C4-2B (cell line): ENCODE data around the gene IYD.

Experiments
- ZFX ChIP-seq: fragments of 450-650 bp; IDR thresholded peaks from 2 replicates; pipeline ENCODE4 v1.6.1; 2017
- TF ChIP-seq, protein P1 (sequence below): fragments of 450-650 bp; conservative IDR thresholded peaks from 2 replicates; pipeline ENCODE4 v1.5.1; 2017; ENCODE audit warnings: mild to moderate bottlenecking

DNA sequence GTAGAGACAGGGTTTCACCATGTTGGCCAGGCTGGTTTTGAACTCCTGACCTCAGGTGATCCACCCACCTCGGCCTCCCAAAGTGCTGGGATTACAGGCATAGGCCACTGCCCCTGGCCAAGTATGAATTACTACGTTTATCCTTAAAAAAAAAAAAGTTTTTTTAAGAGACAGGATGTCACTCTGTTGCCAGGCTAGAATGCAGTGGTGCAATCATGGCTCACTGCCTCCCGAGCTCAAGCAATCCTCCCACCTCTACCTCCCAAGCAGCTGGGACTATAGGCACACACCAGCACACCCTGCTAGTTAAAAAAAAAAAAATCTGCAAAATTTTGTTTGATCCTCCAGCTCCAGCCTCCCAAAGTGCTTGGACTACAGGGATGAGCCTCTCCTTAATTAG, 23.1 kb downstream of the IYD start:
- TF ChIP-seq, protein P1, sequence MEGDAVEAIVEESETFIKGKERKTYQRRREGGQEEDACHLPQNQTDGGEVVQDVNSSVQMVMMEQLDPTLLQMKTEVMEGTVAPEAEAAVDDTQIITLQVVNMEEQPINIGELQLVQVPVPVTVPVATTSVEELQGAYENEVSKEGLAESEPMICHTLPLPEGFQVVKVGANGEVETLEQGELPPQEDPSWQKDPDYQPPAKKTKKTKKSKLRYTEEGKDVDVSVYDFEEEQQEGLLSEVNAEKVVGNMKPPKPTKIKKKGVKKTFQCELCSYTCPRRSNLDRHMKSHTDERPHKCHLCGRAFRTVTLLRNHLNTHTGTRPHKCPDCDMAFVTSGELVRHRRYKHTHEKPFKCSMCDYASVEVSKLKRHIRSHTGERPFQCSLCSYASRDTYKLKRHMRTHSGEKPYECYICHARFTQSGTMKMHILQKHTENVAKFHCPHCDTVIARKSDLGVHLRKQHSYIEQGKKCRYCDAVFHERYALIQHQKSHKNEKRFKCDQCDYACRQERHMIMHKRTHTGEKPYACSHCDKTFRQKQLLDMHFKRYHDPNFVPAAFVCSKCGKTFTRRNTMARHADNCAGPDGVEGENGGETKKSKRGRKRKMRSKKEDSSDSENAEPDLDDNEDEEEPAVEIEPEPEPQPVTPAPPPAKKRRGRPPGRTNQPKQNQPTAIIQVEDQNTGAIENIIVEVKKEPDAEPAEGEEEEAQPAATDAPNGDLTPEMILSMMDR: no peak
- no peak for TF ChIP-seq ZFX
